GM19468 (cell line): Measurements from ENCODE around the gene MYG1.
"Not testable (repeated sequence)": the region's sequence is repeated elsewhere in the genome, so short reads cannot be mapped to it uniquely, and the experiment has no call there.

Source experiments
- ATAC-seq: cut with Tn5 transposase; IDR thresholded peaks from one replicate; pipeline ENCODE4 v1.9.1; 2021; ENCODE audit warnings: mild to moderate bottlenecking, moderate library complexity, moderate number of reproducible peaks; ENCODE audit not compliant: unreplicated experiment; ENCODE audit errors: extremely low read depth

MYG1 gene

GRCh38 chr12:53279888-53280498 lies 19.5 kb upstream of the MYG1 start:
- no peak for ATAC-seq

- ATAC-seq: no peak
Measured at GRCh38 chr12:53286448-53286847, 13.0 kb upstream of the MYG1 start.

GRCh38 chr12:53287741-53288216 lies 11.7 kb upstream of the MYG1 start:
- no peak for ATAC-seq

DNA sequence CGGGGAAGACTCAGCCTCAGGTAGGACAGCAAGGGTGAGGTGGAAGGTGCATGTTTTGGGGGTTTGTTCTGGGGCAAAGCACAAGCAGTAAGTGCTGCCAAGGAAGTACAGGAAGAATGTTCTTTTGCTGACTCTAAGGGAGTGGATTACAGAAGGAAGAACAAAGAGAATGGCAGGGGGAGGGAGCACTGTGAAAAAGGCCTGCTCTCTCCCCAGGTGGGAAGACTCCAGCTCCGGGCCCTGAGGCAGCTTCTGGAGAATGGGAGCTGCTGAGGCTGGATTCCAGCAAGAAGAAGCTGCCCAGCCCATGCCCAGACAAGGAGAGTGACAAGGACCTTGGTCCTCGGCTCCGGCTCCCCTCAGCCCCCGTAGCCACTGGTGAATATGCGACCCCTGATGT lies 11.2 kb upstream of the MYG1 start:
- ATAC-seq: no peak

DNA sequence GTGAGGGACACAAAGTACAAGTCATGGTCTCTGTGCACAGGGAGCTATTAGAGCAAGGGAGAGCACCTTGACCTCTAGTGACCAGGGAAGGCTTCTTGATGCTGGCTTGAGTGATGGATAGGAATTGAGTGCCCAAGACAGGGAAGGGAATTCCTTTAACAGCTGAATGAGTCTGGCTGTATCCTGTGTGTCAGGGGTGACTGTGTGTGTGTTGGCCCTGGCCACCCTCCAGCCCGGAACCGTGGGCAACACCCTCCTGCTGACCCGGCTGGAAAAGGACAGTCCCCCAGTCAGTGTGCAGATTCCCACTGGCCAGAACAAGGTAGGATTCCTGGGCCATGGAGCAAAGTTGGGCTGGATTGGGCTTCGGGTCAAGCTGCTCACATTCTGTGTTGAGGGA lies 9.6 kb upstream of the MYG1 start:
- no peak for ATAC-seq

DNA sequence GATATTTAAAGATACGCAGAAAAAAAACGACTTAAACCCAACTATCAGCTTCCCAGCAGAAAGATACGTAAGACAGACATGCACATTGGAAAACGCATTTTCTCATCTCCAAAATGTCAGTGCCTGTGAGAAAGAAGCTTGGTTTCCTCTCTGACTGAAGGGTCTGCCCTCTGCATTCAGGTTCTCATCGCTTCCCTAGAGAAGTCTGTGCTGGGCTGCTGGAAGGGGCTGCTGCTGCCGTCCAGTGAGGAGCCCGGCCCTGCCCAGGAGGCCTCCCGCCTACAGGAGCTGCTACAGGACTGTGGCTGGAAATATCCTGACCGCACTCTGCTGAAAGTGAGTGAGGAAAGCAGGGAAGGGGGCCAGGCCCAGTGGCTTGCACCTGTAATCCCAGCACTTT lies 8.8 kb upstream of the MYG1 start:
- no peak for ATAC-seq

DNA sequence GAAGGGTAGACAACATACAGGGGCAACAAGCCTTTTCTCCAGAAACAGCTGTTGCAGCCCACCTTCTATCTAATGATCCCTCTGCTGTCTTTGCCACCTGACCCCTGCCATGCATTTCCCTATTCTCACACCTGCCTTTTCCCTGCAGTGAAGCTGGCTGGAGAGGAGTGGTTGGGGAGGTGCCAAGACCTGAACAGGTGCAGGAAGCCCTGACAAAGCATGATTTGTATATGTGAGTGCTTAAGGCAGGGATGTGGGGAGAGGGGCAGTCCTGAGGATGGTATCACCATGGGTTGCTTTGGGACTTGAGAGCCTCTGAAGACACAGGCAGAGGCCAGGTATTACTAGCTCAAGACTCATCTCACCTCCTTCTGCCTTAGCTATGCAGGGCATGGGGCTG lies 7.1 kb upstream of the MYG1 start:
- no peak for ATAC-seq

GRCh38 chr12:53295070-53295890 lies 4.2 kb upstream of the MYG1 start, which contains the start of gene PFDN5:
Gene PFDN5 (plus strand): TSS chr12:53295542. CDS start chr12:53295568, 26 bp downstream.
- peak; percentile 86 for ATAC-seq

DNA sequence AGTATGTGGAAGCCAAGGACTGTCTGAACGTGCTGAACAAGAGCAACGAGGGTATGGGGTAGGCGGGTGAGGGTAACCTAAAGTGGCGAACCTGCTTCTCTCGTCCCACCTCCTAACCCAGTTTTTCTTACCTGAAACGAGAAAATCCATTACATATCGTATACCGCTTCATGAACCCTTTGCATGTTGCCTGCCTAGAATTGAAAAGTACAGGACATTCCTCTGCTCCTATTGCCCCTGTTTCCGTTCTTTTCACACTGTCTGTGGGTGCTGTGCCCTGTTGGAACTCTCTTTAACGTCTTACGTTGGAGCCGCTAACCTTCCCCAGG lies 3.6 kb upstream of the MYG1 start:
- no peak for ATAC-seq

DNA sequence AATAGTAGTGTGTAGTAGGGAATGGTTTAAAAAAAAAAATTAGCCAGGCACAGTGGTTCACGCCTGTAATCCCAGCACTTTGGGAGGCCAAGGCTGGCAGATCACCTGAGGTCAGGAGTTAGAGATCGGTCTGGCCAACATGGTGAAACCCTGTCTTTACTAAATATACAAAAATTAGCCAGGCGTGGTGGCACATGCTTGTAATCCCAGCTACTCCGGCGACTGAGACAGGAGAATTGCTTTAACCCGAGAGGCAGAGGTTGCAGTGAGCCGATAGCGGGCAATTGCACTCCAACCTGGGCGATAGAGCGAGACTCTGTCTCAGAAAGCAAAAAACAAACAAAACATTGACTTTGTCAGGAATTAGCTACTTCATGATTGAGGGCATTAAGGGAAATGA lies 2.4 kb upstream of the MYG1 start:
- ATAC-seq: not testable (repeated sequence)

DNA sequence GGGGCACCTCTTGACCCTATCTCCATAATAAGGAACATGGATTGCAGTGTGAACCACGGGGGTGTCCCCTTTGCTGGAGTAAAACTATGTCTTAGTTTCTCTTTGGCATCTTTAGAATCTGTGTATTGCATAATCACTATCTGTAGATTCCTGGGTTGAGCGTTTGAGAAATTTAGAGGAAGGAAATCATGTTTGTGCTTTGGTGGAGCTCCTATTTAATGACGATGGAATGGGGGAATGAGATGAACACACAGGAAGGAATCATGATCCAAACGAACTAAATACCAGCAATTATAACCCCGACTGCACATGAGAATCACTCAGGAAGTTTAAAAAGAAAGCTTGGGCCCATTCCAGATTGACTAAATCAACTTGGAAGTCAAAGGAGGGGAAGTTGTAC lies 1.3 kb upstream of the MYG1 start:
- no peak for ATAC-seq

GRCh38 chr12:53299101-53299453 lies 418 bp upstream of the MYG1 start:
- ATAC-seq: no peak

GRCh38 chr12:53300187-53300586 lies 692 bp downstream of the MYG1 start:
- no peak for ATAC-seq

GRCh38 chr12:53302903-53303302 lies 3.4 kb downstream of the MYG1 start:
- no peak for ATAC-seq

DNA sequence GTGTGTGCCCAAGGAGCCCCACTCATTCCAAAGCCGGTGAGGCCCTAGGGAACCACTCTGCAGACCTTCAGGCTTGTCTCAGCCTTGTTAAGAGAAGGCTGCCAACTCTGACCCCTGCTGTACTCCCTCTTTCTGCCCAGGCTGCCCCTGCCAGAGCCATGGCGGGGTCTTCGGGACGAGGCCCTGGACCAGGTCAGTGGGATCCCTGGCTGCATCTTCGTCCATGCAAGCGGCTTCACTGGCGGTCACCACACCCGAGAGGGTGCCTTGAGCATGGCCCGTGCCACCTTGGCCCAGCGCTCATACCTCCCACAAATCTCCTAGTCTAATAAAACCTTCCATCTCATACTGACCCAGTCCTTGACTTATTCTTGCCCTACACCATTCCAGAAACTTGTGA lies 7.3 kb downstream of the MYG1 start:
- no peak for ATAC-seq

GRCh38 chr12:53308276-53308675 lies 8.8 kb downstream of the MYG1 start:
- ATAC-seq: no peak

GRCh38 chr12:53313996-53314395 lies 14.5 kb downstream of the MYG1 start:
- no peak for ATAC-seq

GRCh38 chr12:53320352-53321195 lies 21.1 kb downstream of the MYG1 start:
- no peak for ATAC-seq

DNA sequence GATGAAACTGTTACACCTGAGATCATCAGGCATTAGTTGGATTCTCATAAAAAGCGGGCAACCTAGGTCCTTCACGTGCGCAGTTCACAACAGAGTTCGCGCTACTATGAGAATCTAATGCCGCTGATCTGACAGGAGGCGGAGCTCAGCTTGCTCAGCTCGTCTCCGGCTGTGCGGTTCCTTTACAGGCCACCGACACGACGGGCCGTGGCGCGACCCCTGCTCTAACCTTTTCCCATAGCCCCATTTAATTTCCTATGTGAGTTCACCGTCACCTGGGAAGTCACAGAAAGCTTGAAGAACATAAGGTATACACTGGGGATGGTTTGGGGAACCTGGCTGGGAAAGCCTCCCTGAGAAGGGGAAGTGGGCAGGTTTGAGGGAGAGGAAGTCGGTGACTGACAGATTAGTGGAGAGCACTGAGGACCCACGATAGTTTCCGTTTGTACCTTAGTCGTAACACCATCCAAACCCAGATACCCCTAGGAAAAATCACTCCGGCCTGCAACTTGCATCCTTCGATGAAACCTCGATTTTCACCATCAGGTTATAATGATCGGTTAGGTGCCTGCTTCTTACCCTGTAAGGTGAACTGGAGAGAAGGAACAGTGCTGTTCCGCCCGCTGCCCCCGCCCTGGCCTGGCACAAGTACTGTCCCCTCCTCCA lies 24.8 kb downstream of the MYG1 start:
- ATAC-seq: no peak

GRCh38 chr12:53324779-53325510 lies 25.4 kb downstream of the MYG1 start:
- ATAC-seq: peak; percentile 42
